Measurements from ENCODE around the gene NAT10.

DNA sequence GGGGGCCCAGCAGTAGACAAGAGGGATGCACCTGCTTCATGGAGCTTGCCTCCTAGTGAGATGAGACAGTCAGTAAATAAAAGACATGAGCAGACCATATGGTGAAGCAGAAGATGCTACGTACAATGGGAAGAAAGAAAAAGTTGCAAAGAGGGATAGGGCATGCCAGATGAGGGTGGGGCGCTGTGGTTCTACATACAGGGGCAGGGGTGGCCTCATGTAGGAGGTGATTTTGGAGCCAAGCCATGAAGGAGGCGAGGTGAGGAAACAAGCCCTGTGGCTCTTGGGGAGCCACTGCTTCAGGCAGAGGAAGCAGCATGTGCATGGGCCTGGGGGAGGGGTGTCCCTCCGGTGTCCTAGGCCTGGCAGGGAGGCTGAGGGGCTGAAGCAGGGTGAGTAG is 15.2 kb downstream of the NAT10 start:
- TF ChIP-seq, protein P1, sequence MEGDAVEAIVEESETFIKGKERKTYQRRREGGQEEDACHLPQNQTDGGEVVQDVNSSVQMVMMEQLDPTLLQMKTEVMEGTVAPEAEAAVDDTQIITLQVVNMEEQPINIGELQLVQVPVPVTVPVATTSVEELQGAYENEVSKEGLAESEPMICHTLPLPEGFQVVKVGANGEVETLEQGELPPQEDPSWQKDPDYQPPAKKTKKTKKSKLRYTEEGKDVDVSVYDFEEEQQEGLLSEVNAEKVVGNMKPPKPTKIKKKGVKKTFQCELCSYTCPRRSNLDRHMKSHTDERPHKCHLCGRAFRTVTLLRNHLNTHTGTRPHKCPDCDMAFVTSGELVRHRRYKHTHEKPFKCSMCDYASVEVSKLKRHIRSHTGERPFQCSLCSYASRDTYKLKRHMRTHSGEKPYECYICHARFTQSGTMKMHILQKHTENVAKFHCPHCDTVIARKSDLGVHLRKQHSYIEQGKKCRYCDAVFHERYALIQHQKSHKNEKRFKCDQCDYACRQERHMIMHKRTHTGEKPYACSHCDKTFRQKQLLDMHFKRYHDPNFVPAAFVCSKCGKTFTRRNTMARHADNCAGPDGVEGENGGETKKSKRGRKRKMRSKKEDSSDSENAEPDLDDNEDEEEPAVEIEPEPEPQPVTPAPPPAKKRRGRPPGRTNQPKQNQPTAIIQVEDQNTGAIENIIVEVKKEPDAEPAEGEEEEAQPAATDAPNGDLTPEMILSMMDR (IDR thresholded peaks at IDR 0.05 in 4 of 5, conservative IDR thresholded peaks at IDR 0.05 in 1 of 5) = no peak
- no peak for TF ChIP-seq POLR2A (IDR thresholded peaks at IDR 0.05)

All from gastrocnemius medialis (tissue), 4 donors.